ENCODE data around the gene OTUB1. TPM values are rescaled to one million over a fixed set of nuclear protein-coding genes. Genes with fewer than 3 reads are reported as not detected.

OTUB1 gene
- polyA plus RNA-seq, 2 of the 4 experiments (the other 2 are of a cell fraction) = 97.4 to 113 TPM

Small RNAs within 50 kb of the gene (small RNA-seq; reads per million reads assigned to genes)
- 0 to 3.9 (median 1.0) reads per million in 6 experiments for gene RNU6-45P

Other genes with a start within 250 kb of the OTUB1 start
- gene ZFTA, start 217.7 kb upstream of the OTUB1 start, polyA plus RNA-seq (2011; rRNA removed) = 2.4 and 3.0 TPM in 2 replicates
- gene ZFTA, start 217.7 kb upstream of the OTUB1 start, polyA plus RNA-seq (2017; fragmentation: RNase III; extraction: RNeasy Plus Mini Kit Qiagen cat#74134 plus additional on column Dnase treatment) = 5.6 to 6.6 TPM (median 6.5 TPM) in 3 replicates
- 15.6 and 17.6 TPM in 2 replicates for gene SPINDOC, start 173.0 kb upstream of the OTUB1 start, polyA plus RNA-seq (2011; rRNA removed)
- 30.4 to 34.8 TPM (median 32.1 TPM) in 3 replicates for gene SPINDOC, start 173.0 kb upstream of the OTUB1 start, polyA plus RNA-seq (2017; fragmentation: RNase III; extraction: RNeasy Plus Mini Kit Qiagen cat#74134 plus additional on column Dnase treatment)
- 24.7 and 28.4 TPM in 2 replicates for gene MARK2, start 147.3 kb upstream of the OTUB1 start, polyA plus RNA-seq (2011; rRNA removed)
- gene MARK2, start 147.3 kb upstream of the OTUB1 start, polyA plus RNA-seq (2017; fragmentation: RNase III; extraction: RNeasy Plus Mini Kit Qiagen cat#74134 plus additional on column Dnase treatment) = 19.7 to 20.4 TPM (median 20.2 TPM) in 3 replicates
- 1.8 and 2.5 TPM in 2 replicates for gene RCOR2, start 69.3 kb upstream of the OTUB1 start, polyA plus RNA-seq (2011; rRNA removed)
- gene RCOR2, start 69.3 kb upstream of the OTUB1 start, polyA plus RNA-seq (2017; fragmentation: RNase III; extraction: RNeasy Plus Mini Kit Qiagen cat#74134 plus additional on column Dnase treatment) = 0.46 to 0.82 TPM (median 0.58 TPM) in 3 replicates
- gene NAA40, start 47.4 kb upstream of the OTUB1 start, polyA plus RNA-seq (2011; rRNA removed) = 21.9 and 23.7 TPM in 2 replicates
- gene NAA40, start 47.4 kb upstream of the OTUB1 start, polyA plus RNA-seq (2017; fragmentation: RNase III; extraction: RNeasy Plus Mini Kit Qiagen cat#74134 plus additional on column Dnase treatment) = 29.8 to 32.0 TPM (median 30.2 TPM) in 3 replicates
- gene COX8A, start 11.8 kb upstream of the OTUB1 start, polyA plus RNA-seq (2011; rRNA removed) = 312 and 358 TPM in 2 replicates
- 750 to 794 TPM (median 759 TPM) in 3 replicates for gene COX8A, start 11.8 kb upstream of the OTUB1 start, polyA plus RNA-seq (2017; fragmentation: RNase III; extraction: RNeasy Plus Mini Kit Qiagen cat#74134 plus additional on column Dnase treatment)
- 0.28 and 0.31 TPM in 2 replicates for gene FLRT1, start 49.5 kb downstream of the OTUB1 start, polyA plus RNA-seq (2011; rRNA removed)
- gene FLRT1, start 49.5 kb downstream of the OTUB1 start, polyA plus RNA-seq (2017; fragmentation: RNase III; extraction: RNeasy Plus Mini Kit Qiagen cat#74134 plus additional on column Dnase treatment) = 0.07 to 0.13 TPM (median 0.10 TPM) in 3 replicates
- gene MACROD1, start 179.7 kb downstream of the OTUB1 start, polyA plus RNA-seq (2011; rRNA removed) = 10.0 and 16.6 TPM in 2 replicates
- 12.0 to 16.4 TPM (median 15.1 TPM) in 3 replicates for gene MACROD1, start 179.7 kb downstream of the OTUB1 start, polyA plus RNA-seq (2017; fragmentation: RNase III; extraction: RNeasy Plus Mini Kit Qiagen cat#74134 plus additional on column Dnase treatment)
- 288 and 300 TPM in 2 replicates for gene STIP1, start 199.7 kb downstream of the OTUB1 start, polyA plus RNA-seq (2011; rRNA removed)
- 274 to 320 TPM (median 297 TPM) in 3 replicates for gene STIP1, start 199.7 kb downstream of the OTUB1 start, polyA plus RNA-seq (2017; fragmentation: RNase III; extraction: RNeasy Plus Mini Kit Qiagen cat#74134 plus additional on column Dnase treatment)
- 0.42 and 0.56 TPM in 2 replicates for gene FERMT3, start 220.3 kb downstream of the OTUB1 start, polyA plus RNA-seq (2011; rRNA removed)
- 1.9 to 2.1 TPM (median 2.0 TPM) in 3 replicates for gene FERMT3, start 220.3 kb downstream of the OTUB1 start, polyA plus RNA-seq (2017; fragmentation: RNase III; extraction: RNeasy Plus Mini Kit Qiagen cat#74134 plus additional on column Dnase treatment)
- 18.6 and 25.2 TPM in 2 replicates for gene TRPT1, start 239.7 kb downstream of the OTUB1 start, polyA plus RNA-seq (2011; rRNA removed)
- 24.2 to 28.5 TPM (median 26.1 TPM) in 3 replicates for gene TRPT1, start 239.7 kb downstream of the OTUB1 start, polyA plus RNA-seq (2017; fragmentation: RNase III; extraction: RNeasy Plus Mini Kit Qiagen cat#74134 plus additional on column Dnase treatment)
- gene NUDT22, start 239.8 kb downstream of the OTUB1 start, polyA plus RNA-seq (2011; rRNA removed) = 21.5 and 21.7 TPM in 2 replicates
- gene NUDT22, start 239.8 kb downstream of the OTUB1 start, polyA plus RNA-seq (2017; fragmentation: RNase III; extraction: RNeasy Plus Mini Kit Qiagen cat#74134 plus additional on column Dnase treatment) = 25.7 to 33.2 TPM (median 33.1 TPM) in 3 replicates
- 8.9 and 9.8 TPM in 2 replicates for gene DNAJC4, start 244.1 kb downstream of the OTUB1 start, polyA plus RNA-seq (2011; rRNA removed)
- gene DNAJC4, start 244.1 kb downstream of the OTUB1 start, polyA plus RNA-seq (2017; fragmentation: RNase III; extraction: RNeasy Plus Mini Kit Qiagen cat#74134 plus additional on column Dnase treatment) = 12.6 to 16.6 TPM (median 16.2 TPM) in 3 replicates
- 6.8 and 10.9 TPM in 2 replicates for gene VEGFB, start 248.1 kb downstream of the OTUB1 start, polyA plus RNA-seq (2011; rRNA removed)
- gene VEGFB, start 248.1 kb downstream of the OTUB1 start, polyA plus RNA-seq (2017; fragmentation: RNase III; extraction: RNeasy Plus Mini Kit Qiagen cat#74134 plus additional on column Dnase treatment) = 24.6 to 26.7 TPM (median 26.5 TPM) in 3 replicates